ENCODE data around the gene ALOX15B.
"Not testable (repeated sequence)": the region's sequence is repeated elsewhere in the genome, so short reads cannot be mapped to it uniquely, and the experiment has no call there.

The ALOX15B gene

GRCh38 chr17:8013731-8014557 is 24.9 kb upstream of the ALOX15B start:
- no peak for DNase-seq

DNA sequence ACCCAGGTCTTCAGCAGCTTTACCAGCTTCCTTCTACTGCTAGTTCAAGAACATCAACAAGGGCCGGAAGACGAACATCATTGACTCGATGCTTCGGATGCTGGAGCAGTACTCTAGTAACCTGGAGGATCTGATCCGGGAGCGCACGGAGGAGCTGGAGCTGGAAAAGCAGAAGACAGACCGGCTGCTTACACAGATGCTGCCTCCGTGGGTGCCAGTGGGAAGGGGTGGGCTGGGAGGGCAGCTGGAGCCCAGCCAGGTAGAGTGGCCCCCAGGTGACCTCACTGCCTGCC is 24.4 kb upstream of the ALOX15B start:
- DNase-seq = no peak

DNA sequence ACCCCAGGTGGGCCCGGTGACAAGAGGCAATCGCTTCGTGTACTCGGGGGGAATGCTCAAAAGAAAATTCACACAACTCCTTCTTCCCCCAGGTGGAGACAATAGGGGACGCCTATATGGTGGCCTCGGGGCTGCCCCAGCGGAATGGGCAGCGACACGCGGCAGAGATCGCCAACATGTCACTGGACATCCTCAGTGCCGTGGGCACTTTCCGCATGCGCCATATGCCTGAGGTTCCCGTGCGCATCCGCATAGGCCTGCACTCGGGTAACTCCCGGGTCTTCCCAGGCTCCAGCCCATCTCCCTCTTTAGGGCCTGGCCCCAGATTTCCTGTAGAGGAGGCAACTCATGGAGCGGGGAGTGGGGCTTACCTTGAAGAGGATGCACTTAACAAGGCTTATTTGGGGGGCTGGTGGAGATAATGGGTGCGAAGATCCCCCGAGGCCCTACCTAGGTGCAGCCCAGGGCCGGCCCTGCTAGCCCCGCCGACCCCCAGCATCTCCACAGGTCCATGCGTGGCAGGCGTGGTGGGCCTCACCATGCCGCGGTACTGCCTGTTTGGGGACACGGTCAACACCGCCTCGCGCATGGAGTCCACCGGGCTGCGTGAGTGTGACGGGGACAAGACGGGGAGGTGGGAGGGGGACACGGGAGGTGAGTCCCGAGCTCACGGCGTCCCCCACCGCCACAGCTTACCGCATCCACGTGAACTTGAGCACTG is 23.5 kb upstream of the ALOX15B start:
- no peak for DNase-seq

DNA sequence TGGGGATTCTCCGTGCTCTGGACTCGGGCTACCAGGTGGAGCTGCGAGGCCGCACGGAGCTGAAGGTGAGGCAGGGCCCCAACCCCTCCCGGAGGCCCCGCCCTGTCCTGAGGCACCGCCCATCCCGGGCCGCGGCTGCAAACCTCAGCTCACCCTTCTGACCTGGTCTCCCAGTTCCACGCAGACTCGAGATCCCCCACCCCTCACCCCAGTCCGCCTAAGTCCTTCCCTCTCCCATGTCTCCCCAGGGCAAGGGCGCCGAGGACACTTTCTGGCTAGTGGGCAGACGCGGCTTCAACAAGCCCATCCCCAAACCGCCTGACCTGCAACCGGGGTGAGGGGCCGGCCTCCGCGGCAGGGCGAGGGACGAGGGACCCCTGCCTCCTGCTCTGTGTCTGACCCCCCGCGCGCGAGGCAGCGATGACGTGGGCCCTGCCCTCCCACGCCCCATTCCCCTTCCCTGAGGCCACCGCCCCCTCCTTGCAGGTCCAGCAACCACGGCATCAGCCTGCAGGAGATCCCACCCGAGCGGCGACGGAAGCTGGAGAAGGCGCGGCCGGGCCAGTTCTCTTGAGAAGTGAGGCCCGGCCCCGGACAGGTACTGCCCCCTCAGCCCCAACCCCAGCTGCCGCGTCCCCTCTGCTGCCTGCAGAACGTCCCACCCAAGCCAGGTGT is 22.8 kb upstream of the ALOX15B start:
- DNase-seq = no peak

GRCh38 chr17:8016632-8017424 is 22.0 kb upstream of the ALOX15B start:
- peak in 1 of 2 experiments; percentile 14 for DNase-seq

- DNase-seq = no peak
Observed at GRCh38 chr17:8018436-8018835, 20.4 kb upstream of the ALOX15B start.

DNA sequence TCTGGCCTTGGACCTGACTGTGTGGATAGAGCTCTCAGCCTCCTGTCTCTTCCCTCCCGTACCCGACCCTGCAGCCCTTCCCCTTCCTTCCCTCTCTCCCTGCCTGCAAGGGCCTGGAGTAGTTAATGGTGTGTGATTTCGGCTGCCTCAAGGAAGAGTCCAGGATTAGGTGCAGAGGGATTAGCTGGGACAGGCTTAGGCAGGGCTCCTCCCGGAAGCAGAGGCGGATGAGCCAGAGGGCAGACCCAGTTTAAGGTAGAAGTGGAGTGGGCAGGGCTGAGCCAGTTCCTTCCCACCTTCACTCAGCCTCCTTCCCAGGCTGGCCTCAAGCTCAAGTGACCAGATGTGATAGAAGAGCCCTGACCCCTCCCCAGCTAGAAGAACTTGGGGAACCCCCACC is 19.7 kb upstream of the ALOX15B start:
- DNase-seq = no peak

GRCh38 chr17:8019665-8020650 is 18.9 kb upstream of the ALOX15B start:
- DNase-seq = no peak

DNA sequence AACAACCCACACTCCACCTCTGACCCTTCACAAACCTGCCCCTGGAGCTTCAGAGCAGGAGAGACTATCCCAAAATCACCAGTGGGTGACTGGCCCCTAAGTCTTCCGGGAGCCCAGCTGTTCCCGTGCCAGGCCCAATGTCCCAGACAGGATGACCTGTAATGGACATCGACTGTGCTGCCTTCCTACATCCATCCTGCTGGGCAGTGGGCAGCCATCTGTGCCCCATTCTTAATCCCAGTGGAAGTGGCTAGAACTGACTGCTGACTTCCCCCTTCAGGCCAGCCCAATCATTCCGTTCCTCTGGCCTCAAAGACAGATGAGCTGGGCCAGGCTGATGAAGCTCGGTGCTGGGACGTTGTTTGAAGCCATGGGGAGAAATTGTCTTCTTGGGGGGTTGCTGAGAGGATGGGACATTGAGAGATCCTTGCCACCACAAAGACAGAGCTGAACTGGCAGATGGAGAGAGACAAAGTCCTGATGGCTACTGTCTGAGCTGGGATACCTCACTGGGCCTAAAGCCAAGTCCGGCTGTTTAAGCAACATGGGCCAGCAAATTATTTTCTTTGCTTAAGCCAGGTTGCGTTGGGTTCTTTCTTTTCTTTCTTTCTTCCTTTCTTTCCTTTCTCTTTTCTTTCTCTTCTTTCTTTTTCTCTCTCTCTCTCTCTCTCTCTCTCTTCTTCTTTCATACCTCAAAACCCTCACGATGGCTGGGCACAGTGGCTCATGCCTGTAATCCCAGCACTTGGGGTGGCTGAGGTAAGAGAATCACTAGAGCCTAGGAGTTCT is 17.9 kb upstream of the ALOX15B start:
- DNase-seq = no peak

DNA sequence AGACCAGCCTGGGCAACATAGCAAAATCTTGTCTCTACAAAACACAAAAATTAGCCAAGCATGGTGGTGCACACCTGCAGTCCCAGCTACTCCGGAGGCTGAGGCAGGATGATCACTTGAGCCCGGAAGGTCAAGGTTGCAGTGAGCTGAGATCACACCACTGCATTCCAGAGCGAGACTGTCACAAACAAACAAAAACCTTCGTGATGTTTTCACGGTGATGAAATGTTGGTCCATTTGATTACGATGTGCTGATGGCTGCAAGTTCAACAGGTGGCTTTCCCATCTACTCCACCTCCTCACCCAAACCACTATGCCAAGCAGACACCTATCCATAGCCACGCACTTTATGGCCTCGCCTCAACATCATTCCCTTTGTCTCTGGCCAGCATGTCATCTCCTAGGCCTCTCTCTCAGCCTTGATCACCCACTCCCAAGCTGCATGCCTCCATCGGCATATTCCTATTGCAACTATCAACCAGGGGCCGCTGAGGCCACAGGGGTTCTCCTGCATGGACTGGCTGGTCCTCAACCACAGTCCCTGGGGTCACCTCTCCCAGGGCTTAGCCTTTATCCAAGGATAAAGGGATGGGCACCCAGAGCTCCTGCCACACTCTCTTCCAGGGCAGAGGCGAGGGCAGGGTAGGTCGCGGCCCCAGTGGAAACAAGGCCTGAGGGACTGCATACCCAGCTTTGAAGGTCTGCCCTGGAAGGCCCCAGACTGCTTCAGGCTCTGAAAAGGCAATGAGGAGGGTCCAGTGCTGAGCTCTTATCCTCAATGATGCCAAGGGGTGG is 17.1 kb upstream of the ALOX15B start:
- no peak for DNase-seq

- DNase-seq = no peak
Observed at GRCh38 chr17:8022360-8023003, 16.4 kb upstream of the ALOX15B start.

GRCh38 chr17:8024161-8024560 is 14.7 kb upstream of the ALOX15B start:
- not testable (repeated sequence) for DNase-seq

- no peak for DNase-seq
Observed at GRCh38 chr17:8025176-8025911, 13.5 kb upstream of the ALOX15B start.

GRCh38 chr17:8029121-8029520 is 9.7 kb upstream of the ALOX15B start:
- no peak for DNase-seq

DNA sequence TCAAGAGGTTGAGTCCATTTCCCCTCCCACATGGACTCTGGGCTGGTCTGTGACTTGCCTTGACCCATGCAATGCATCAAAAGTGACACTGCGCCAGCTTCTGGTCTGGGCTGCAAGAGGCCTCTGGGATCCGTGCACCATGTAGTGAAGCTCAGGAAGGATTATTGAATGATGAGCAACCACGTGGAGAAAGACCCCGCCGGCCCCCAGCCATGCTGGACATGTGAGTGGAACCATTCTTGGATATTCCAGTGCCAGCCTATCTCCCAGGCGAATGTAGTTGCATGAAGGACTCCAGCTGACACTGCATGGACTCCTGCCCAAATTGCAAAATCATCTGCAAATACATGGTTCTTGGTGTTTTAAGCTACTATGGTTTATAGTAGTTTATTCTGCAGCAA is 7.6 kb upstream of the ALOX15B start:
- no peak for DNase-seq

DNA sequence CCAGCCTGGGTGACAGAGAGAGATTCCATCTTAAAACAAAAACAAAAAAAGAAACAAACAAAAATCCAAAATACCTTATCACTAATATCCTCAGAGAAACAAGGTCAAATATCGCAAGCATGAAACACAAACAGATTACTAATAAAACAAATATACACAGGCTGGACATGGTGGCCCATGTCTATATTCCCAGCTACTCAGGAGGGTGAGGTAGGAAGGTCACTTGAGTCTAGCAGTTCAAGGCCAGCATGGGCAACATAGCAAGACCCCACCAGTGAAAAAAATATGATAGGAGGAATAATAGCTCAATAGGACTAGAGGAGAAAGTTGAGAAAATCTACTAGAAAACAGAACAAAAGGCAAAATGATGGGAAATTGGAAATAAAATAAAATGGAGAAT is 6.9 kb upstream of the ALOX15B start:
- no peak for DNase-seq

DNA sequence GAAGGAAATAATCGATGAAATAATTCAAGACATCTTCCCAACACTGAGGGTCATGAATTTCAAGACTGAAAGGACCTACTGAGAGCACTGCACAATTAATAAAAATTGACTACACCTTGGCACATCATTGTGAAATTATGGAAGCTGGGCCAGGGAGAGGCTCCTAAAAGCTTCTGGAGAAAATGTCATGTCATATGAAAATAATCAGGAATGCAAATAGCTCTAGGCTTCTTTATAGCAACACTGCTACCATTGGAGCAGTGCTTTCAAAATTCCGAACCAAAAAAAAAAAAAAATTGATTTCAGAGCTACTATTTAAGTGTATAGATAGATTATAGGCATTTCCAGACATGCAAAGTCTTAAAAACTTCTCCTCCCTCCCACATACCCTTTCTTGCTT is 6.4 kb upstream of the ALOX15B start:
- DNase-seq = no peak

DNA sequence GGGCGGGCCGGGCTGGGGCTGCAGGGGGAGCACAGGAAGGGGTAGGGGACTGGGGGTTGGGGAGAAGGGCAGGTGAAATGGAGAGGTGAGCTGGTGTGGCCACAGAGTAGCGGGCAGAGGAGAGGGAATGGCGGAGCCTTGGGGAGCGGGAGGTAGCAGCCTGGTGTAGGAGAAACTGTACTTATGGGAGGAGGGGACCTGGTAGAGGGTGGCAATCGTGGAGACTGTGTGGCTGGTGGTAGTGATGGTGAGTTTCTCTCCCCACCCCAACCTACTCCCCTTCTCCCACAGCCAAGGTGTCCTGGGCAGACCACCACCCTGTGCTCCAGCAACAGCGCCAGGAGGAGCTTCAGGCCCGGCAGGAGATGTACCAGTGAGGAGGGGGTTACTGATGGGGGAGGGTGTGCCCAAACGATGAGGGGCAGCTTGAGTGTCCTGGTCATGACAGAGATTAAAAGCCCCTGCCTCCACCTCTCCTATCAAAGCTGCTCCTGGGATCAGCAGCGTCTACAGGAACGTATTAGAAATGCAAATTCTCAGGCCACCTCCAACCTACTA is 831 bp downstream of the ALOX15B start:
- DNase-seq = no peak
